ENCODE data around the gene CLDN1. TPM values are rescaled to one million over a fixed set of nuclear protein-coding genes. Genes with fewer than 3 reads are reported as not detected.

CLDN1 gene
- total RNA-seq, 2 donors from 2014 or later, result 8.8 to 52.3 TPM

DNA sequence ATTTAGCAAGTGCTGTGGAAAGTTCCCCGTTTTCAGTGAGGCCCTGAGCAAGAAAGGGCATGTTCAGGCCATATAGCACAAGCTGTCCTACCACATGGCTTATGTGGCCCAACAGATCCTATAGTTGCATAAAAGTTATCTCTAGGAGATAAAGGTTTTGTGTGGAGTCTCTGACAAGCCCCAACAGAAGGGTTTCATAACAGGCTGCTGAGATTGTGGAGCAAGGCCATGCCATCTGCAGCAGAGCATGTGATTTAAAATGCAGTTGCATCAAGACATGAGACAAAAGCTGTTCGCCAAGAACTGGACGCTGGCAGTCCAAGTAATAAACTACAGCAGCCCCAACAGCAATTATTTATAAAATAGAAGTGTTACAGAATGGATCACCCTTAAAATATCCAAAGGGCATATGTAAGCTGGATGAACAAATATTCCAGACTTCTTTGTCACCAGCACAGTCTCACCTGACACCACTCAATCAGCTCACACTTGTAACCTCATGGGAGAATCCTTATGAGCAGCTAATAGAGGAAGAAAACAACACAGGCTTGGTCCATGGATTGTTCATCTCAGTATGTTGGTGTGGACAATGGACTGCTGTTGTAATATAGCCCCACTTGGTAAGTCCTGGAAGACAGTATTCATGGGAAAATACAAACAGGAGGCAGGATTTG lies 14.4 kb upstream of the CLDN1 start:
- intact Hi-C loops (cut with DNase I), result no loop called here
- Histone ChIP-seq H3K36me3 (no peaks in the 10 kb centered on the region), H3K27ac (no peak overlapping the region), H3K9me3 (no peaks in the 10 kb centered on the region), H3K4me1 (replicated peaks) (no peaks in the 10 kb centered on the region), H3K4me3 (no peak overlapping the region), H3K27me3 (replicated peaks; ENCODE audit: insufficient read depth) (no peaks in the 10 kb centered on the region)
- TF ChIP-seq CTCF (IDR thresholded peaks at IDR 0.05), result no peak
- TF ChIP-seq POLR2A (IDR thresholded peaks at IDR 0.05), result no peak
- peak; percentile 12 for TF ChIP-seq POLR2AphosphoS5 (IDR thresholded peaks at IDR 0.05)
- WGBS, result 45% methylated on average over 3 of the region's 3 CpGs
- no peak for DNase-seq (ENCODE audit: low spot score)

DNA sequence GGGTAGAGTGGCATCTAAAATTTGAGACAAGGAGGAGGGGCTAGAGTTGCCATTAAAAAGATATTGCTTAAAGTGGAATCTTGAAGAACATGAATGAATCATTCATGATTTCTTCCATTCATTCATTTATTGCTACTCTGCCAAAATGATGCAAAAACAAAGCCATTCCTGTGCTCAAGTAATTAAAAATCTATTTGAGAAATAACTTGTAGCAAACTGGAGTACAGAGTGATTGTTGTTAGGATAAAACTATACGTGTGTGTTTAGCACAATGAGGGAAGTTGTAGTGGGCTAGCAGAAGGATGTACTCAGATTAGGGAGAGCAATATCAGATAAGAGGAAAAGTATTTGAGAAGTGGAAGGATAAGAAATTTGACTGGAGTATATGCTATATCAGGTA lies 11.7 kb upstream of the CLDN1 start:
- Histone ChIP-seq H3K27me3 (replicated peaks; ENCODE audit: insufficient read depth) (no peaks in the 10 kb centered on the region), H3K4me3 (no peak overlapping the region), H3K4me1 (replicated peaks) (no peaks in the 10 kb centered on the region), H3K9me3 (no peaks in the 10 kb centered on the region), H3K27ac (no peak overlapping the region), H3K36me3 (no peaks in the 10 kb centered on the region)
- 71% methylated on average over 1 of the region's 1 CpG for WGBS
- TF ChIP-seq CTCF (IDR thresholded peaks at IDR 0.05) (no peak), POLR2AphosphoS5 (IDR thresholded peaks at IDR 0.05) (no peak), POLR2A (IDR thresholded peaks at IDR 0.05) (no peak)
- no peak for DNase-seq (ENCODE audit: low spot score)
- intact Hi-C loops (cut with DNase I), result no loop called here

DNA sequence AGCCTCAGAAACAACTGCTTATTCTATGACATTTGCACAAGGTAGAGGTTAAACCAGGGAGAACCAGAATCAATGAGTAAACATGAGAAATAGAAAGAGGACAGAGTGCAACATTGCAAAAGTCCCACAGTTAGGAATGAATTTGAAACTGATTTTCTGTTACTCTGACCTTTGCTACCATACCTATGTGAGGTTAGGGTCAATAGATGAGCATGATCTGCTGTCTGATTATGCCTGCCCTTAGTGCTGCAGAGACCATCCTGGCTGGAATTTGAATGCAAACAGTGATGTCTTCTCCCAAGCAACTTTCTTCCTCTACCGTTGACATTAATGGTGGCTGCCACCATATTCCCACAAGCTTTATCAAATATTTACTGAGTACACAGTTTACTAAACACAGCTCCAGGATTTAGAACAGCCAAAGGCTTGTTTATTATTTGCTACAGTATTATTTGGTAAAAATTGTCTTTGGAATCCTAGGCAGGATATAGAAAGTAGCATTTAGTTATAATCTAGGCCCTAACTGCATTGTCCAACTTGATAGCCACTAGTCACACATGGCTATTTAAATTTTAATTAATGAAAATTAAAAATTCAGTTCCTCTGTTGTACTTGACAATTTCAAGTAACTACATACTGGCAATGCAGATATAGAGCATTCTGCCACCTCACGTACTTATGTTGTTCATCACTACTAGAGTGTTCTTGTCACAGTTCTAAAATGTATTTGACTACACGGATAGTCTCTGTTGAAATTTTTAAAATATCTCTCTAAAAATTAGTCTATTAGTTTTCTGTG lies 8.9 kb upstream of the CLDN1 start:
- no peak overlapping the region for H3K4me3 ChIP-seq
- H3K36me3 ChIP-seq, result no peaks in the 10 kb centered on the region
- H3K9me3 ChIP-seq, result no peaks in the 10 kb centered on the region
- intact Hi-C loops (cut with DNase I), result no loop called here
- no peaks in the 10 kb centered on the region for H3K4me1 ChIP-seq (replicated peaks)
- TF ChIP-seq POLR2A (IDR thresholded peaks at IDR 0.05), result no peak
- TF ChIP-seq POLR2AphosphoS5 (IDR thresholded peaks at IDR 0.05), result no peak
- TF ChIP-seq CTCF (IDR thresholded peaks at IDR 0.05), result no peak
- WGBS, result 90% methylated on average over 3 of the region's 3 CpGs
- no peaks in the 10 kb centered on the region for H3K27me3 ChIP-seq (replicated peaks; ENCODE audit: insufficient read depth)
- no peak for DNase-seq (ENCODE audit: low spot score)
- H3K27ac ChIP-seq, result no peak overlapping the region

GRCh38 chr3:190326930-190327329 lies 4.7 kb upstream of the CLDN1 start:
- TF ChIP-seq CTCF (IDR thresholded peaks at IDR 0.05) (peak in 2 of 4 experiments; percentile 42 to 49), POLR2AphosphoS5 (IDR thresholded peaks at IDR 0.05) (peak; percentile 42), POLR2A (IDR thresholded peaks at IDR 0.05) (no peak)
- no peaks in the 10 kb centered on the region for H3K9me3 ChIP-seq
- intact Hi-C loops (cut with DNase I), result no loop called here
- no peaks in the 10 kb centered on the region for H3K4me1 ChIP-seq (replicated peaks)
- DNase-seq (ENCODE audit: low spot score), result peak; percentile 58
- WGBS, result 14% methylated on average over 4 of the region's 4 CpGs
- H3K27ac ChIP-seq, result peak overlapping the region in 1 of 2 donors; percentile 12
- no peaks in the 10 kb centered on the region for H3K27me3 ChIP-seq (replicated peaks; ENCODE audit: insufficient read depth)
- H3K4me3 ChIP-seq, result no peak overlapping the region
- no peaks in the 10 kb centered on the region for H3K36me3 ChIP-seq
